ENCODE data around the gene CCNYL1.
A peak's percentile ranks its signal among the peaks of the same experiment; 100 is the strongest.
"Not testable (repeated sequence)": the region's sequence is repeated elsewhere in the genome, so short reads cannot be mapped to it uniquely, and the experiment has no call there.

The CCNYL1 gene

DNA sequence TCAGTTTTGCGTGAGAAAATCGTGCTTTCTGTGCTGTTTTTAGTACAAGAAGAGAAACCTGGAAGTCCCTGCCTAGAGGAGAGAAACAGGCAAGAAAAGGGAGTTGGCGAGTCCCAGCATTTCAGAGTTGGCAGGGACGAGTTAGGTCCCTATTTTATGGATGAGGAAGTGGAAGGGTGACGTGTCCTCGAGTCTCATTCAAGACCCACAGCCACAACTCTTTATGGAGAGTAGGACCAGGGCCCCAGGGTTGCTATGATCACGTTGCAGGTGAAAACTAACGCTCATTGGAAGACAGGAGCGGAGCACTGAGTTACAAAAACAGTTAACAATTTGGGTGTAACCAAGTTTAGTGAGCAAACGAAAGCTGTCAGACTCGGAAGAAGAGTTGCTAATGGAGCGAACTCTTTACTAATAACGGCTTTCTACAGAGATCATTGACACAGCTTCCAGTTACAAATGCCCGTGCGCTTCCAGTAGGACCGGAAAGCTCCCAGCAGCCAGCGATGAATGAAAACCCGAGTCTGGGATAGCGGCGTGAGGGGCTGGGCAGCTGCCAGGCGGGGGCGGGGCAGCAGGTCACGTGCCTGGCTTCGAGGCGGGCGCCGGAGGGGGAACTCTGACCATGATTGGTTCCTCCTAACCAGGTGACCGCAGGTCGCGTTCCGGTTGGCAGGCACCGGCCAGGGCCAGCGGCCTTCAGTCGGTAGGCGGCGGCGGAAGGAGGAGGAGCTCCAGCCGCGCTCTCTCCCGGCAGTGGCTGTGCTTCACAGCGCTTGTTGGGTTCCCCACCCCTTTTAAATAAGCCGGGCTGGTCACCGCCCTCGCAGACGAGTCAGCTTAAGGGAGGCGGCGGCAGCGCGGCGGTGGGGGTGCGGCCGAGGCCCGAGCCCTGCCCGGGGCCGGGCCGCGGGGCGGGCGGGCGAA lies at the start of gene CCNYL1:
Gene CCNYL1 (plus strand): TSS at position 827 of the 927 bp plus-strand sequence. CDS start 257 bp downstream, outside the sequence.
- peak; percentile 81 for FAIRE-seq

DNA sequence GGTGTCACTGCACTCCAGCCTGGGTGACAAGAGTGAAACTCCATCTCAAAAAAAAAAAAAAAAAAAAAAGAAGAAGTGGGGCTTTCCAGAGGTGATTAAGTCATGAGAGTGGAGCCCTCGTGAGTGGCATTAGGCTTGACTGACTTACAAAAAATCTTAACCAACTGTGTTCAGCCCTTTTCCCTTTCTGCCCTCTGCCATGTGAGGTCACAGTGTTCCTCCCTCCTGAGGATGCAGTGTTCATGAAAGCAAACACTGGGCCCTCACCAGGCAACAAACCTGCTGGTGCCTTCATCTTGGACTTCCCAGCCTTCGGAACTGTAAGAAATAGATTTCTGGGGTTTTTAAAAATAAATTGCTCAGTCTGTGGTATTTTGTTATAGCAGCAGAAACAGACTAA lies 49.2 kb upstream of the CCNYL1 start:
- no peak for FAIRE-seq

DNA sequence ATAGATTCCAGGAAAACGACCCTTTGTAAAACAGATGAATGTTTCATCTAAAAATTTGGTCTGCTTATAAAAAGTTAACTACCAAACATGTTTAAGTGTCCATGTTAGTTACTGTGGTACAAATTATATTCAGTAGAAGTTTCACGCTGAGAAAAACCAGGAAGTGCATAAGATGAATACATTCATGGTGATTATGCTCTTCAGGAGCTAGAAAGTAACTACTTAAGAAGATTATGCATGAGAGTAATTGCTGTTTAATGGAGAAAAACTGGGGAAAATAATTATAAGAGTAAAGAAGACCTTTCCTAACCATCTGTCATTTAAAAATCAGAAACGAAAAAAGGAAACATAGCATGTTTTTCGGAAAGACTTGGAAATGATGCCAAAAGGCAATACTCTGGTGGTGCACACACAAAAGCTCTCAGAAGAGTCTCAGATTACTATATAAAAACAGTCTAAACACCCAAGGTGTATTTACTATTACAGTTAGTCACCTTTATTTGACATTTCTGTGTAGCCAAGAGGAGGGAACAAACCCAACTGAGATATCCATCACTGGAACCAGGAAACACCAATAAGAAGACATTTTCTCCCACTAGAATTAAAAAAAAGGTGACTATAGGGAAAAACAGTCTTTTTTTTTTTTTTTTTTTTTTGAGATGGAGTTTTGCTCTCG lies 47.4 kb upstream of the CCNYL1 start:
- no peak for FAIRE-seq

DNA sequence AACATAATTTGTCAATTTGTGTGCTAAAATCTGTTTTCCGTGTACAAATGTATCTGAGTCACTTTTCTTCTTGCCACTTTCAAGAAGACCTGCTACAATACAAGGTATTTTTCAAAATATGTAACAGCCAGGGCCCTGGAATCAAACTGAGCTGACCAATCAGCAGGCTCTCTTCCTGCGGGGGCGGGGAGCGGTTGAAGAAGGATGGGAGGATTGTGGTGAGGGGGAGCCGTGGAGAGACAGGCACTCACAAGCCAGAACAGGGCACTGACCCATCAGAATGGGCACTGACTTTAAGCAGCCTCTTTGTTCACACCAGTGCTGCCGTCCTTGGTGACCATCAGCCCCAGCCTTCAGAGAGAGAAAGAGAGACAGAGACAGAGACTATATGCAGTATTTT lies 40.6 kb upstream of the CCNYL1 start:
- FAIRE-seq: no peak

DNA sequence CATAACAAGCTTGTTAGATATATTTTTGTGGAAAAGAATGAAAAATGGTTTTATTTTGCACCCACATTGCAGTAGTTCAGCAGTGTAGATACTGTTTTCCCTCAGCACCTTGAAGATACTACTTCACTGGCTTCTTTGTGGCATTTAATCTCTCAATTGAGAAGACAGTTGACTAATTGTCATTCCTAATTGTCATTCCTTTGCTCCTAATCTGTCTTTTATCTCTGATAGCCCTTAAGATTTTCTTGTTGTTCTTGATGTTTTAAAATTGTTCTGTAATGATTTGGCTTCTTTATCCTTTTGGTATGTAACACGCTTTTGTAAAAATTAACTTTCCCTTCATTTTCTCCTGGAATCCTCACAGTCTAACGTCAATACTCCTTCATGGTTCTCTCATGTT lies 38.0 kb upstream of the CCNYL1 start:
- no peak for FAIRE-seq

DNA sequence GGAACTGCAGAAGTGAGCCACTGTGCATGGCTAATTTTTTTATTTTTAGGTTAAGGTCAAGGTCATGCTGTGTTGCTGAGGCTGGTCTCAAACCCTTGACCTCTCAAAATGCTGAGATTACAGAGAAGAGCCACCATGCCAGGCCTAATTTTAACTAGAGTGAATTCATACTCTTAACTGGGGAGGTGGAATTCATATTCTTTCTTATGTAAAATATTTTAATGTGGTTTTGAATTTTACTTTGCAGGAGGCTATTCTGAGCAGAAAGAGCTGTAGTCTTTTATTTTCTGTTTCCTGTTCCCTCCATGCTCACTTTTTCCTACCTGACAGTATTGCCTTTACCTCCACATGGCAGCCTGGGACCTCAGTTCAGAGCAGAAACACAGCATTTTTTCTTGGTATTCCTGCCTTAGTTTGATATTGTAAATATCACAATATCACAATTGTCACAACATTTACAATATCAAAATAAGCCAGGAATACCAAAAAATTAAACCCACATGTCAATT lies 37.1 kb upstream of the CCNYL1 start:
- no peak for FAIRE-seq

DNA sequence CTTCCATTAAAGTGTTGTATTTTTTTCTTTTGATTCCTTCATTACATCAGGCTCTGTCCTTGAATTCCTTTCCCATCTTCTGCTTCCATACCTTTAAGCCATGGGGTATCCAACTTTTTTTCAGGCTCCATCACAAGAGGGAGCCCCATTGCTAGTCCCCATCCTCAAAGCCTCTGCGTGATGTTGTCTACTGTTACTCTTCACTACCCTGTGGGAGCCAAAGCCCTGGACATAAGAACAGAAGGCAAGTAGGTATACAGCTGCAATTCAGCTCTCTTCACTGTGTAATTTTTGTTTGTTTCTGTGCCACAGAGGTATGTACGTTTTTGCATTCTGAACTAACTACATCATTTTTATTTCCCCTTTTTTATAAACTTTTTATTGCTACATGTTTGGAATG lies 36.6 kb upstream of the CCNYL1 start:
- FAIRE-seq: no peak

DNA sequence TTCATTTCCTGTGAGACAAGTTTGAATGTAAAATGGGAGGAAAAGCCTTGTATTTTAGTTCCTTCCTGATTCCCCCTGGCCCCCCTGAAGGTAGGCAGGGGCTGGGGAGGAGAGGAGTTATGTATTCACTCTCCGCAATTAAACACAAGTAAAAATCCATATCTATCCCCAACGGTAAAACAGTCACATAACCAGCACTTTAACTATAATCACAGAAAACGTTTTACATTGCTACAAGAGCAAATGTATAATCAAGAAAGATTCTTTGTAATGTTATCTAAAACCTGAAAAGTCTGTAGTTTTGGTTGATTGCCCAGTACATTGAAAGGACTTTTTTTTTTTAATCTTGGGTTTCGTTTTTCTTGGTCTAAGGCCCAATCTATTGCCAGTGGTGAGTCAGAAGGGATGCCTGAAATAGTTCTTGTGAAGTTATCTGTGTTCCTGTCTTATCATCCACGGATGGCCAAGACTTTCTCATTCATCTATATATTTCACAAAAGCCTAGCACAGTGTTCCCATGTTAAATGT lies 34.5 kb upstream of the CCNYL1 start:
- FAIRE-seq: no peak

DNA sequence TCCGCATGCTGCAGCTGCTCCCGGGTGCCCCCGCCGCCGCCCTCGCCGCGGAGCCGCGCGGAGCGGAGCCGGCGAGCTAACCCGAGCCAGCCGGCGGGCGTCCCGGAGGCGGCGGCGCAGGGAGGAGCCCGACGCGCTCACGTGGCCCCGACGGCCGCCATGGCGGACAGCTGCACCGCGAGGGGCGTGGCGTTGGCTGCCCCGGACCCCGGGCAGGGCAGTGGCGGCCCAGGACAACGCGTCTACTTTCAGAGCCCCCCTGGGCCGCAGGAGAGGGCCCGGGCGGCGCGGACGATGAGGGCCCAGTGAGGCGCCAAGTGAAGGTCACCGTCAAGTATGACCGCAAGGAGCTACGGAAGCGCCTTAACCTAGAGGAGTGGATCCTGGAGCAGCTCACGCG lies 30.0 kb upstream of the CCNYL1 start:
- no peak for FAIRE-seq

DNA sequence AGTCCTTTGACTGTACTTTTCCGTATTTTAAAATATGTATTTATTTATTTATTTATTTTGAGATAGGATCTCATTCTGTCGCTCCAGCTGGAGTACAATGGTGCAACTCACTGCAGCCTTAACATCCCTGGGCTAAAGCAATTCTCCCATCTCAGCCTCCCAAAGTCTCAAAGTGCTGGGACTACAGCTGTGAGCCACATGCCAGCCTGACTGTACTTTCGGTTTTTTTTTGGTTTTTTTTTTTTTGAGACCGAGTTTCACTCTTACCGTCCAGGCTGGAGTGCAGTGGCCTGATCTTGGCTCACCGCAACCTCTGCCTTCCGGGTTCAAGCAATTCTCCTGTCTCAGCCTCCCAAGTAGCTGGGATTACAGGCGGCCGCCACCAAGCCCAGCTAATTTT lies 28.9 kb upstream of the CCNYL1 start:
- no peak for FAIRE-seq

DNA sequence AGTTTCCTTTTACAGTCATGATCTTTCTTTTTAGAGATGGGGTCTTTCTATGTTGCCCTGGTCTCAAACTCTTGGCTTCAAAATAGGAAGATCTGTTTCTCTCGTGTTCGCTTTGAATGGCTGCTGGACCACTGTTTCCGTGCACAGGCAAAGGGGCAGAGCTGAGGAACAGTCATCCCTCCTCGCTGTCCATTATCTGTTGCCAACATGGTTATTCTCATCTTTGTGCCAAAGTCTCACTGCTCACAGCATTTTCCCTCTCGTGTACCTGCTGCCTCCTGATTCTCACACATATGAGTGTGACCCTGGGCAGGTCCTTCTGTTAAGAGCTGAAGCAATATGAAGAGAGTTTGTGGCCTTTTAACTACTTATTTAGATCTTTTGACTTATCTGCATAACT lies 28.0 kb upstream of the CCNYL1 start:
- FAIRE-seq: no peak

DNA sequence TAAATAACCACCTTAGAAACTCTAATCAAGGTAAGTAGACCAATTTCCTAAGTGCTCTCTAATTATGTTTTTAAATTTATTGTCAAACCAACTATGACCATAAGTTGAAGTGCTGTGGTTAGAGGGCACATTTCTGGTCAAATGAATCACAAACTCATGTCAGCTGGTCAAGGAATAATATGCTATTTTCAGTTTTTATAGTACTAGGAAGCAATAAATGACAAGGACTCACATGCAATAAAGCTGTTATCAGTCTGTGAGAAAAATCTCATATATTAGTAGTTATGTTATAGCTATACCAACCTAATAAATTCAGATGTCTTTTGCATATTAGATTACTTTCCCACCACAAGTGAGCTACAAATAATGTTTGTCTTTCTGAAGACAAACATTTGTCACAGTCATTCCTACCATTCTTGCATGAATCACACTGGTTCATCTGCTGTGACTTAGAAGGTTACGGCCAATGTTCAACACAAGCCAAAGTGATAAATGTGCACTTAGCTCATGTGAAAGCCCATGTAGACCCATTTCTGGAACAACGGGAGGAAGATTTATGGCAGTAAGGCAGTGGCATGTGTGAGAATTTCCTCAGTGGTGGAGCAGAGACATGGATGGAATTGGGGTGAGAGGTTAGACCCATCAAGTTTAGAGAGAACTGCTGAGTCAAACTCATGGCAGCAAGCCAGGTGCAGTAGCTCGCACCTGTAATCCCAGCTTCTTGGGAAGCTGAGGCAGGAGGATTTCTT lies 27.4 kb upstream of the CCNYL1 start:
- no peak for FAIRE-seq

DNA sequence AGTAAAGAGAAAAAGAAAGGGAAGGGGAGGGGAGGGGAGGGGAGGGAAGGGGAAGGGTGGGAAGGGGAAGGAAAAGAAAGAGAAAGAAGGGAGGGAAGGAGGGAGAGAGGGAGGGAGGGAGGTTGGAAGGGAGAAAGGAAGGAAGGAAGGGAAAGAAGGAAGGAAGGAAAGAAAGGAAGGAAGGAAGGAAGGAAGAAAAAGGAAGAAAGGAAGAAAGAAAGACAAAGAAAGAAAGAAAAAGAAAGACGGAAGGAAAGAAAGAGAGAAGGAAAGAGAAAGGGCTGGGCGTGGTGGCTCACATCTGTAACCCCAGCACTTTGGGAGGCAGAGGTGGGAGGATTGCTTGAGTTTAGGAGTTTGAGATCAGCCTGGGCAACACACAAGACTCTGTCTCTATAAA lies 24.6 kb upstream of the CCNYL1 start:
- FAIRE-seq: no peak

DNA sequence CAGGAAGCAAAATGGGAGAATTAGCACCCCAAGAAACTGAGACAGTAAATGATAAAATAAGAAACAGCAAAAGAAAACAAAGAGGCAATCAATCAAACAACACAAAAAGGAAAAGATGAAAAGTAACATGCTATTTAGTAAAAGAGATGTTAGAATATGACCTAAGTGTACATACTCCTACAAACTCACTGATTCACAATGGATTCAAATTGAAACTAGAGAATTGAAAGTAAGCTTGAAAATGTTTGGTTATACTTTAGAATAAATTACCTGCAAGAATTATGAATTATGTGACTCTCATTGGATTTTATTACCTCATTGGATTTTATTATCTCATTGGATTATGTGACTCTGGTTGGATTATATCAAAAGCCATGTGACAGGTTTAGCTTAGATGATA lies 22.8 kb upstream of the CCNYL1 start:
- no peak for FAIRE-seq

DNA sequence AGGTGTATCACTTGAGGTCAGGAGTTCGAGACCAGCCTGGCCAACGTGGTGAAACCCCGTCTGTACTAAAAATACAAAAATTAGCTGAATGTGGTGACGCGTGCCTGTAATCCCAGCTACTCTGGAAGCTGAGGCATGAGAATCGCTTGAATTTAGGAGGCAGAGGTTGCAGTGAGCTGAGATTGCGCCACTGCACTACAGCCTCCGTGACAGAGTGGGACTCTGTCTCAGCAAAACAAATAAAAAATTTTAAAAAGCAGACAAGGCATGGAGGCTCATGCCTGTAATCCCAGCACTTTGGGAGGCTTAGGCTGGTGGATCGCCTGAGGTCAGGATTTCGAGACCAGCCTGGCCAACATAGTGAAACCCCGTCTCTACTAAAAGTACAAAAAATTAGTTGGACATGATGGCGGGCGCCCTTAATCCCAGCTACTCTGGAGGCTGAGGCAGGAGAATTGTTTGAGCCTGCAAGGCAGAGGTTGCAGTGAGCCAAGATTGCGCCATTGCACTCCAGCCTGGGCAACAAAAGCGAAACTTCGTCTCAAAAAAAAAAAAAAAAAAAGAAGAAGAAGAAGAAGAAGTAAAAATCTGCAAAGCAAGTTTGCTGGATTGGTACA lies 20.5 kb upstream of the CCNYL1 start:
- not testable (repeated sequence) for FAIRE-seq

DNA sequence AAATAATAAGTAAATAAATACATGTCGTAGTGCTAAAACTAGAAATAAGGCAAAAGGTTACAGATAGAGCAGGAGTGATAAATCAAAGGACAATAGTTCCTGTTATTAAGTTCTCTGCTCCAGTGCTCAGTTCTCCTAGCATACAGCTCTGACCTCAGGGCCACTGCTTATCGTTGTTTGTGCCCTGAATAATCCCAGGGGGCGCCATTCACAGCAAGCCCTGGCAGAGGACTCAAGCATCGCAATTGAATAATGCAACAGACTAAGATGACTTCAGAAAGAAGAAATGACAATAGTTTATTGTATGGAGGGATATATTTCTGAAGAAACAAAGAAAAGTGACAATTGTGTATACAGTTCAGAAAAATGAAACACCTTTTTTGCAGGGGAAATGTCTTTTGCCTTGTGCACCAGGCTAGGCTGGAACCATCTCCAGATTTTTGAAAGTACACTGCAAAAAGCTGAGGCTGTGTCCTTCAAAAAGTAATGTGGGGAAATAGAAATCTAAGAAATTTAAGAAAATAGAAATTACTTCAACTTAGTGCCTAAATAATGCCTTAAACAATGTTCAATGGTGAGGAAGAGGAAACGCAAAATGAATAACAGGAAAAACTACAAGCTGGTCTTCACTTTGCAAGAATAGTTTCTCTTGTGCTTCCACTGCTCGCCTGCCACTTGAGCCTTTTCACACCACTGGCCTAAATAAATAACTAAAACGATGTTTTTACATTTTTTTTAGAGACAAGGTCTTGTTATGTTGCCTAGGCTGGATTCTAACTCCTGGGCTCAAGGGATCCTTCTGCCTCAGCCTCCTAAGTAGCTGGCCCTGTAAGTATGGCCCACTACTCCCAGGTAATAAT lies 19.0 kb upstream of the CCNYL1 start:
- no peak for FAIRE-seq

DNA sequence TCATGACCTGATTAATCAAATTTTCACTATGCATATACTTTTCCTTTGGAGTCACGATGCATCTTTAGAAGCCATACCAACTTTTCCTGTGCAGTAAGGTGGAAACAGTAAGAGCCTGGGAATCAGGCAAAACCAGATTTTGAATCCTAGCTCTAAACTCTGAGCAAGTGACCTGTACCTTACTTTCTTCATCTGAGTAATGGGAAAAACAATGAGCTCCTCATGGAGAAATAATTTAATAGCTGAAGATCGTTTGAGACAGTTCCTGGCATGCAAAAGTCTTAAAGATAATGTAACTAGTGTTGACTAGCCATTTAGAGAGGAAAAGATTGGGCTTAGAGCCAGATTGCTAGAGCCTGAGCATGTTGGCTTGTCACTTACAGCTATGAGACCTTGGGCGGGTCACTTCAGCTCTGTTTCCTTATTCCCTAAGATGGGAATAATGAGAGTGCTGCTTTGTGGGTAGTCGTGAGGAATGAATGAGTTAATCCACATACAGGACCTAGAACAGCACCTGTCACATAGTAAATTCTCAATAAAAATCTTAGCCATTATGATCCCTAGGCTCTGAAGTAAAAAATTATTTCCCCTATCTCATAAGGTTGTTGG lies 17.7 kb upstream of the CCNYL1 start:
- FAIRE-seq: no peak

DNA sequence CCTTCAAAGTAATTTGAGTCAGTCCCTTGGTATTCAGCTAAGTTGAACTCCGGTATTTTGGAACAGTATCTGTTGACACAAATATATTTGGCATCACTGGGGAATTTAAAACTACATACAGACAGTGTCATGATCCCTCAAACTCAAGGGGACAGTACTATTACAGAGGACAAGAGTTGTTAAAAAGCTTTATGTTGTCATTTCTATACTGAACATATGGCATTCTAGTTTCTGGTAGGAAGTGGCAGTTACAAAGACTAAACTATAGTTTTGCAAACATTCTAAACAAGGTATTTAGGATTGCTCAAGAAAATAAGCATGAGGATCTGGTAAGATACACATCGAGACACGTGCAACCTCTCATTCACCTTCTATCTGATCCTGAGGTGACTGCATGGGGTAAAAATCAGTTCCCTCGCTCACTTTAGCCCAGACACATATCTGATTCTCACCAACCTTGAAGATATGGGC lies 16.6 kb upstream of the CCNYL1 start:
- FAIRE-seq: no peak

DNA sequence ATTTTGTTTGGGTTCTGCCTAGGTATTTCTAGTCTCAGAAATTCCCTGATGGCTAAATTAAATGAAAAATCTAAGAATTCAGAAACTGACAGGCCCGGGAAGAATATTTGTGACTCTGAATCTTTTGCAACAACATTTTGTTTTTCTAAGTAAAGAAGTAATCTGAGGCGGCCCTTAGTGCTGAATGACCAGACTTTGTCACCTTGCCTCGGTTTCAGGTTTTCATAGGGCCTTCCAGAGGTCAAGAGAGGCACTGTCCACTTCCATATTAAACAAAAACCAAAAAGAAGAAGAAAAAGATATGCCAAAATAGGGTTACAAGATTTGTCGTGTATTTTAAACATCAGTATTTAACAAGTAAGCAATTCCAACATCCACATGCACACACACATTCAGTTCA lies 16.1 kb upstream of the CCNYL1 start:
- FAIRE-seq: no peak

DNA sequence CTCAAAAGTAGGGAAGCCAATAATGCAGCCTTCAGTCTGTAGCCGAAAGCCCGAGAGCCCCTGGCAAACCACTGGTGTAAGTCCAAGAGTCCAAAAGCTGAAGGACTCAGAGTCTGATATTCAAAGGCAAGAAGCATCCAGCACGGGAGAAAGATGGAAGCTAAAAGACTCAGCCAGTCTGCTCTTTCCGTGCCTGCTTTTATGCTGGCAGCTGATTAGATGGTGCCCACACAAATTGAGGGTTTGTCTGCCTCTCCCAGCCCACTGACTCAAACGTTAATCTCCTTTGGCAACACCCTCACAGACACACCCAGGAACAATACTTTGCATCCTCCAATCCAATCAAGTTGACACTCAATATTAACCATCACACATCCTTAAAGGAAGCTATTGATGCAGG lies 14.5 kb upstream of the CCNYL1 start:
- not testable (repeated sequence) for FAIRE-seq

DNA sequence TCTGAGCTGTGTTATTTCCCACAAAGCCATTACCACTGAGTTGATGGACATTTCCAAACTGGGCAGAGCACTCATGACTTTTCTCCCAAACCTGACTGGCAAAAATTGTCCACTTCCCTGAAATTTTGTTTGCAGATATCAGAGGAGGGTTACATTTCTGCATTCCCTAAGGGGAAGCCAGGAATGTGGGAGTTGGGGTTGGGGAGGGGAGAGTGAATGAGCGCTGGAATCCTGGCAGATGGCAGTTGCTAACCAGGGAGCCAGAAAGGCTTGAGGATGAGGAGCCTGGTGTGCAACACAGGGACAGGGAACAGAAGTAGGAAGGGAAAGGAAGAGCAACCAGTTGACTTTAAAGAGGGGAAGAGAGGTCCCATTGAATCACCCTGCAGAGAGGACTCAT lies 14.0 kb upstream of the CCNYL1 start:
- FAIRE-seq: no peak
